GM21515 (cell line): ENCODE measurements around the gene ECE1.

Source experiments
- ATAC-seq: cut with Tn5 transposase; IDR thresholded peaks from one replicate; pipeline ENCODE4 v1.9.1; 2021; ENCODE audit not compliant: unreplicated experiment

ECE1 gene

GRCh38 chr1:21325731-21326387, 35.6 kb upstream of the ECE1 start:
- ATAC-seq, result no peak

GRCh38 chr1:21325231-21325718, 35.0 kb upstream of the ECE1 start:
- ATAC-seq, result no peak

GRCh38 chr1:21324368-21325141, 34.3 kb upstream of the ECE1 start:
- no peak for ATAC-seq

GRCh38 chr1:21323091-21323490, 32.8 kb upstream of the ECE1 start:
- ATAC-seq, result no peak

DNA sequence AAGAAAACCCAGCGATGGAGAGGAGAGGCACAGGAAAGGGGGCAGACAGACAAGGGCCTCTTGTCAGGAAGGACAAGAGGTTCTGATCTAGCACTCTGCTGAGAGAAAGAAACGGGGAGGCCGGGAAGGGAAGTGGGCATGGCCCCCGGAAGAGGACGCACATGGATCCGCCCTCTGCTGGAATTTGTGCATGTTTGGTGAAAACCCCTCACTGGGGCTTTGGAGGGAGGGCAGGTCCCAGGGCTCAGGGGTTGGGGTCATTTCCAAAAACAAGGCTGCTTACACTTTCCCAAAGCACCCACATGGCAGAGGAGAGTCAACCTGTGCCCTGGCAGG, 32.4 kb upstream of the ECE1 start:
- no peak for ATAC-seq

GRCh38 chr1:21321963-21322680, 31.9 kb upstream of the ECE1 start:
- ATAC-seq, result no peak

DNA sequence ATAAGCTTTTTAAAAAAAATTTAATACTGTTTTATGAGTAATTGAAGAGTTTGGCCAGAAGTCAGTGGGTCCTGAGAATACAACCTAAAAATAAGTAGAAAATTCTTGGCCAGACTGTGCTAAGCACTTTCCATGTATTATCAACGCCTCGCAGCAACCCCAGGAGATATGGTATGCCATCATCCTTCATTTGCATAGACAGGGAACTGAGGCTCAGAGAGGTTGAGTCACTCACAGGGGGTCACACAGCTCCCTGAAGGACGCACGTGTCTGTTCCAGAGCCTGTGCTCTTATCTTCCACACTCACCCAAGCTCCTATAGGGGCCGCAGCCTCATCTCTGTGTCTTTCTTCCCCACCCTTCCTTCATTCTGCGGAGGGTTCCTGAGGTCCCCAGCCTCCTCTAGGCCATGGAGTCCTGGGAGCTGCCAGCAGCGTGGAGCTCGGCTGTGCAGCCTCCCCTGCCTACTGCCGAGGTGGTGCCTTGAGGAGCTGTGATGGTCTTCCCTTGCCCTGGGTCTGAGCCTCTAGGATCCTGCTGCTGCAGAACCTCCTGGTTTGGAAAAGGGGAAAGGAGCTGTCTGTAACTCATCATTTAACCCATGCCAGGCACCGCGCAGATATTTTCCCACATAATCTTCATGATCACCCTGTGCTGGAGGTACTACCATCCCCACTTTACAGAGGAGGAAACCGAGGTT, 30.3 kb upstream of the ECE1 start:
- ATAC-seq, result no peak

- ATAC-seq, result no peak
These were observed 29.5 kb upstream of the ECE1 start for GRCh38 chr1:21319447-21320407.

GRCh38 chr1:21318714-21319159, 28.5 kb upstream of the ECE1 start:
- ATAC-seq, result no peak

DNA sequence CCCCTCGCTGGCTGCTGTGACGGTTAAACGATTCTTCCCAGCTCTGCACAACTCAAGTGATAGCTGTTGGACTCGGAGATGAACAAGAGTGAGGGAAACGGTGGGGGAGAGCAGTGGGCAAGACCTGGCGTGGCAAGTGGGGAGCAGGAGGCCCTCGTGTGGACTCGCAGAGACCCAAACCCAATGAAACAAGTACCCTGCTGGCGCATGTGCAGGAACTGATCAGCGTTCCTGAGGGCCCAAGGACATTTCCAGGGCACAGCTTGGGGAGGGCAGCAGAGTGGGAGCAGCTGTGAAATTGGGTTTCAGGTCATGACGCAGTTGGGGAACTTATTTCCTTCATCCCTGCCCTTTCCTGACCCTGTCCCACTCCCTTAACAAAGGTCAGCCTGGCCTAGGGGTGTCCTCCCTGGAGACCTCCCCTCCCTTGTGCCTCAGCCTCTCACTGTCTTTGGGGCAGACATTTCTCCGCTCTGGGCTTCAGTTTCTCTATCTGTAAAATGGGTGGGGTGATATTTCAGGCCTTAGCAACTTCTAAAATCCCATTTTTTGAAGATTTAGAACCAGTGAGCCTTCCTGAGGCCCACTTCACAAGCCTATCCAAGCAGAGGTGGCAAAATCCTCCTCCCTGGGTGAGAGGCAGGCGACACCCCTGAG, 27.9 kb upstream of the ECE1 start:
- ATAC-seq, result no peak

GRCh38 chr1:21317690-21318043, 27.4 kb upstream of the ECE1 start:
- ATAC-seq, result no peak

DNA sequence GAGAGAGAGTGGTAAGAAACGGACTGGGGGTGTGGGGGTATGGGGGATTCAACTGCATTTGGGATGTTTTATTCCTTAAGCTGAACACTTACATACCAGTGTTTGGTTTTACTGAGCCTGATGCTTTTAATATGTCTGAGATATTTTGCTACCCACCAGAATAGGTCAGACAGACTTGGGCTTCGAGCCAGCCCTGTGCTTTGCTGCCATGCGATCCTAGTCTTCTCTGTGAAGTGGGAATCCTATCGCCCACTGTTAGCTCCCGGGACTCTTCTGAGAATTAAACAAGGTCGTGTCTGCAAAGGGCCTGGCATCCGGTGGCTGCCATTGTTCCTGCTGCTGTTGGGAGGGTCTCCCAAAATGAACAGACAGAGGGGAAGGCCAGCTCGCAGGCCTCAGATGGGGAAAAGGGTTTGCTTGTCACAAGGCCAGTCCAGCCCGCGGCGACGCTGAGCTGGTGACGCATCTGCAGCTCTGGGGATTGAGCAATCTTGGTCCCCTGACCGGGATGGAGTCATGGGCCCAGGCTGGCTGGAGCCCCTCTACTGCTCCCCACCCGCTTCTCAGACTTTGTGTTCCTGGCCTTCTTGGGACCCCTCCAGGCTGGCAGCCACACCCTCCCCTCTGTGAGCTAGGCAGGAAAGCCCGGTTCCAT, 26.9 kb upstream of the ECE1 start:
- no peak for ATAC-seq

DNA sequence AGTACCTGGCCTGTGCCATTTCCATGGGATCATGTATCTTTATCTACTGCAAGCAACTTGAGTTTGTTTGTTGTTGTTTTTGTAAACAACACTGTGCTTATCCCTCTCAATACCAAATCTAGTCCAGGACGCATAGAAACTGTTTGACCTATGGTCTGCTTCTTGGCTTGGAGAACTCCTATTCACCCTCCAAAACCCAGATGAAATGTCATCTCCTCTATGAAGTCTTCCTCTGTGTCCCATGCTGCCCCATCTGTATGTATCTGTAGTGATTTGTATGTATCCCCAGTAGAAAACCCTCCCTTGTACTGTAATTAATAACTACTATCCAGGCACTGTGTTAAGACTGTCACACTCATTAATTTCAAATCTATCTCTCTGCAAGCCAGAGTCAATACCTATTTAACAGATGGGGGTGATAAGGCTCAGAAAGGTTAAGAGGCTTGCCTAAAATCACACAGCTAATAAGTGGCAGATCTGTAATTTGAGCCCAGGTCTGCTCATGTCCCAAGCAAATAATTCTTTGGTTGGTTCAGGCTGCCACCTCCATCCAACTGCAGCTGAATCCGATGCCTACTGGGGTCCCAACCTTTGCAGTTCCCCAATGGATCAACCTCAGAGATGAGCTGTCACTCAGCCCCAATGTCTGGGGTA, 24.6 kb upstream of the ECE1 start:
- ATAC-seq, result no peak

DNA sequence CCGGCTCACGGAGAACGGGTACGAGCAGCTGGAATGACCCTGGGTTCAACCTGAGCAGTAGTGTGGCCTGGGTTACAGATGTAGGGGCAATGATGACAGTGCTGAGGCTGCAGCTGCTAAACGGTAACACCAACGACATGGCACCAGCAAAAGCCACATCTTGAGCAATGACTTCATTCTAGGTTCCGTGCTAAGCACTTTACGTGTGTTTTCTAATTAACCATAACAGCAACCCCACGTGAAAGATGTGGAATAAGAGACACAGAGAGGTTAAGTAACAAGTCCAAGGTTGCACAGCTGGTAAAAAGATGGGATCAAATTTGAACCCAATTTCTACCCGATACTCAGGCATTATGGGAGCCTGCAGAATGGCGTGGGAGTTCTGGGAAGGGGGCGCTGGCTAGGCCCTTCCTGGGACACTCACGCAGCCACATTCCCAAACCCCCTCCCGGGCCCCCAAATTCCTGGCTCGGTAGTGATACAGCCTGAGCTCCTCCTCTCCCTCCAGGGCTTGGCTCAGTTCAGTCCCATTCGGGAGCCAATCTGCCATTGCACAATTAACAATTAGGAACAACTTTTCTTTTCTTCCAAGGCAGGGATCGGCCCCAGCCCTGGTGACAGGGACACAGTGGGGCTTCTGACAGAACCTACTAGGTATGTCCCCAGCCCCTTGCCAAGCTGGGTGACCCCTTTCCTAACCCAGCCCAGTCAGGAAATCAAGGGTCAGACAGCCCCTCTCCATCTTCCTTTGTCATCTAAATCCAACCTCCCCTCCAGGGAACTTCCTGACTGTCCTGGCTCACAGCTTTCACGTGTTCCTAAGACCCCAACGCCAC, 23.8 kb upstream of the ECE1 start:
- no peak for ATAC-seq

DNA sequence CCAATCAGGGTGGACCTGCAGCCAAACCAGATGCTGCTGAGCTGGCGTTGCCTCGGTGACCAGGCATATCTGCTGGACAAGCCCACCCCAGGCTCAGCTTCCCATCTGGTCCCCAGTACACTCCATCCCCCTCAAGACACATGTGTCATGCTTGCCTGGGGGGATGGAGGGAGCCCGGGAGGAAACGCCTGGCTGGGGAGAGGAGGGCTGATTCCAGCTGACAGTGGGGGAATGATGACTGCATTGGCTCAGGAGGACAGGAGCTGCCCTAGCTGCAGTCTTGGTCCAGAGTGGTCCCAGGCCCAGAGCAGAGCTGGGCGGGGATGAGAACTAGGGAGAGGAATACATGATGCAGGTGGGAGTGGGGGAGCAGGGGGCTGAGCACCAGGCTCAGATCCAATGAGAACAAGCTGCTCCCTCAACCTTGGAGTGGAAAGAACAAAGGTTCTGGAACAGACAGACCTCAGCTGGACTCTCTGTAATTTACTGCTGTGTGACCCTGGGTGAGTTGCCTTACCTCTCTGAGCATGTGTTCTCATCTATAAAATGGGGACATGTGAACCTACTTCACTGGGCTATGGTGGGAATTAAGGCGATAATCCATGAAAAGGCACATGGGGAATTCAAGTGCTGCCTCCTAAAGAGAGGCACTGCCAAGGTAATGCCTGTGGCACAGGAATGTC, 23.1 kb upstream of the ECE1 start:
- no peak for ATAC-seq

- ATAC-seq, result no peak
These were observed 22.2 kb upstream of the ECE1 start for GRCh38 chr1:21312407-21312992.

DNA sequence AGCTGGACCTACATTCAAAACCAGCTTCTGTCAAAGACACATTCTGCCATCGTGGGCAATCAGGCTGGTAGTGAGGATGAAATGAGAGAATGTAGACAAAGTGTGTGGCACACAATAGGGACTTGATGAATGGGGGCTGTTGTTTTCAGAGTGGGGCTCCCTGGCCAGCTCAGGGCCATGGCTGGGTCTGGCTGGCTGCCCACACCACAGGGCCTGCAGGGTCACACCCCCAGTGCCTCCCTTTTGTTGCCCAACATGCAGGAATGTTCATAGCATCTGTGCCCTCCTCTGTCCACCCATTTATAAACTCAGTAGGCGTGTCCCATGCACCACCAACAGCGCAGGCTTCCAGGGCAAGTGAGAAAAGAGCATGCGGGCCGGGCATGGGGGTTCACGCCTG, 20.8 kb upstream of the ECE1 start:
- ATAC-seq, result no peak
